GM21447 (cell line): ENCODE measurements around the gene FIP1L1.
"Not testable (repeated sequence)": the region's sequence is repeated elsewhere in the genome, so short reads cannot be mapped to it uniquely, and the experiment has no call there.

Experiments
- ATAC-seq: cut with Tn5 transposase; IDR thresholded peaks from one replicate; pipeline ENCODE4 v1.9.1; 2021; ENCODE audit not compliant: unreplicated experiment

Gene FIP1L1, protein sequence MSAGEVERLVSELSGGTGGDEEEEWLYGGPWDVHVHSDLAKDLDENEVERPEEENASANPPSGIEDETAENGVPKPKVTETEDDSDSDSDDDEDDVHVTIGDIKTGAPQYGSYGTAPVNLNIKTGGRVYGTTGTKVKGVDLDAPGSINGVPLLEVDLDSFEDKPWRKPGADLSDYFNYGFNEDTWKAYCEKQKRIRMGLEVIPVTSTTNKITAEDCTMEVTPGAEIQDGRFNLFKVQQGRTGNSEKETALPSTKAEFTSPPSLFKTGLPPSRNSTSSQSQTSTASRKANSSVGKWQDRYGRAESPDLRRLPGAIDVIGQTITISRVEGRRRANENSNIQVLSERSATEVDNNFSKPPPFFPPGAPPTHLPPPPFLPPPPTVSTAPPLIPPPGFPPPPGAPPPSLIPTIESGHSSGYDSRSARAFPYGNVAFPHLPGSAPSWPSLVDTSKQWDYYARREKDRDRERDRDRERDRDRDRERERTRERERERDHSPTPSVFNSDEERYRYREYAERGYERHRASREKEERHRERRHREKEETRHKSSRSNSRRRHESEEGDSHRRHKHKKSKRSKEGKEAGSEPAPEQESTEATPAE

DNA sequence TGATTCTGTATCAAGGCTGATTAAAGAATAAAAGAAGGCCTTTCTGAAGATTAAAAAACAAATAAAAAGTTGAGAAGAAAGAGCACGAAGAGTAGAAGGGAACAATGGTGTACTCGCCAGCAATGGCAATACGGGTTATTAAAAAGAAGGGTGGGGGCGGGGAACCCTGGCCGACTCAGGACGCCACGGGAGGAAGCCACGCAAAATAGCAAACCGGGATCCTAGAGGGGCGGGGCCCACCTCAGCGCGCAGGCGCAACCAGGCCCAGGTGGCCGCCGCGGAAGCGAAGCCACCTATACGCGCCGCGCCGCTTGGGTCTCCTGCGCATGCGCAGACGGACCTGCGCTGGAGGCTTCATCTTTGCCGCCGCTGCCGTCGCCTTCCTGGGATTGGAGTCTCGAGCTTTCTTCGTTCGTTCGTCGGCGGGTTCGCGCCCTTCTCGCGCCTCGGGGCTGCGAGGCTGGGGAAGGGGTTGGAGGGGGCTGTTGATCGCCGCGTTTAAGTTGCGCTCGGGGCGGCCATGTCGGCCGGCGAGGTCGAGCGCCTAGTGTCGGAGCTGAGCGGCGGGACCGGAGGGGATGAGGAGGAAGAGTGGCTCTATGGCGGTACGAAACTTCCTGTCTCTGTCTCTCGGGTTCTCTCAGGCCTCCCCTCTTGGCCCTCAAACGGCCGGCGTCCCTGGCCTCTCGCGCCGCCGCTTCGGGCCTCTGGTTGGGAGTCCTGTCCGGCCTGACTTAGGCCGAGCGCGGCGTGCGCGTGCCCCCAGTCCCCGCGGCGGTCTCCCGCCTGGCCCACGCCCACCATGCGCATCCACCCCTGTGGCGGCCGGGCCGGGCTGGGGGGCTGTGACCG lies at the start of gene FIP1L1:
Gene FIP1L1 (plus strand): TSS at position 323 of the 852 bp plus-strand sequence. CDS start 198 bp downstream, at position 521.
- peak; percentile 87 for ATAC-seq

DNA sequence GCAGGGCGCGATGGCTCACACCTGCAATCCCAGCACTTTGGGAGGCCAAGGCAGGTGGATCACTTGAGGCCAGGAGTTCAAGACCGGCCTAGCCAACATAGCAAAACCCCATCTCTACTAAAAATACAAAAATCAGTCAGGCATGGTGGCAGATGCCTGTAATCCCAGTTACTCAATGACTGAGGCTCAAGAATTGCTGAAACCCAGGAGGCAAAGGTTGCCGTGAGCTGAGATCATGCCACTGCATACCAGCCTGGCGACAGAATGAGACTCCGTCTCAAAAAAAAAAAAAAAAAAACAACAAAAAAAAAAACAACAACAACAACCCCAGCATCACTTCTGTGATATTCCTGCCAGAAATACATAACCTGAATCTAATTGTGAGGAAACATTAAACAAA lies 42.5 kb upstream of the FIP1L1 start:
- not testable (repeated sequence) for ATAC-seq

DNA sequence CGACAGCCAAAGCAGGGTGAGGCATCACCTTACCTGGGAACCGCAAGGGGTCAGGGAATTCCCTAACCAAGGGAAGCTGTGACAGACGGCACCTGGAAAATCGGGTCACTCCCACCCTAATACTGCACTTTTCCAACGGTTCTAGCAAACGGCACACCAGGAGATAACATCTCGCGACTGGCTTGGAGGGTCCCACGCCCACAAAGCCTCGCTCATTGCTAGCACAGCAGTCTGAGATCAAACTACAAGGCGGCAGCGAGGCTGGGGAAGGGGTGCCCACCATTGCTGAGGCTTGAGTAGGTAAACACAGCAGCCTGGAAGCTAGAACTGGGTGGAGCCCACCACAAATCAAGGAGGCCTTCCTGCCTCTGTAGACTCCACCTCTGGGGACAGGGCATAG lies 37.3 kb upstream of the FIP1L1 start:
- ATAC-seq: not testable (repeated sequence)

DNA sequence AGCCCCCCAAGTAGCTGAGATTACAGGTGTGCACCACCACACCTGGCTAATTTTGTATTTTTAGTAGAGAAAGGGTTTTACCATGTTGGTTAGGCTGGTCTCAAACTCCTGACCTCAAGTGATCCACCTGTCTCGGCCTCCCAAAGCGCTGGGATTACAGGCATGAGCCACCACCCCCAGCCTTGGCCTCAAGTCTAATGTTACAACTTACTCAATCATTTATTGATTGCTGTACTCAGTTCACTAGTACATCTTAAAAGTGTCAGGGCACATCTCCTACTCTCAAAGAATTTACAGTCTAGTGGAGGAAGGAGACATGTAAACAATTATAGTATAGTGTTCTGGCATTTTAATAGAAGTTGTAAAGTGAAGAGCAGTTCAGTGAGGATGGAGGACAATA lies 31.0 kb upstream of the FIP1L1 start:
- ATAC-seq: not testable (repeated sequence)

DNA sequence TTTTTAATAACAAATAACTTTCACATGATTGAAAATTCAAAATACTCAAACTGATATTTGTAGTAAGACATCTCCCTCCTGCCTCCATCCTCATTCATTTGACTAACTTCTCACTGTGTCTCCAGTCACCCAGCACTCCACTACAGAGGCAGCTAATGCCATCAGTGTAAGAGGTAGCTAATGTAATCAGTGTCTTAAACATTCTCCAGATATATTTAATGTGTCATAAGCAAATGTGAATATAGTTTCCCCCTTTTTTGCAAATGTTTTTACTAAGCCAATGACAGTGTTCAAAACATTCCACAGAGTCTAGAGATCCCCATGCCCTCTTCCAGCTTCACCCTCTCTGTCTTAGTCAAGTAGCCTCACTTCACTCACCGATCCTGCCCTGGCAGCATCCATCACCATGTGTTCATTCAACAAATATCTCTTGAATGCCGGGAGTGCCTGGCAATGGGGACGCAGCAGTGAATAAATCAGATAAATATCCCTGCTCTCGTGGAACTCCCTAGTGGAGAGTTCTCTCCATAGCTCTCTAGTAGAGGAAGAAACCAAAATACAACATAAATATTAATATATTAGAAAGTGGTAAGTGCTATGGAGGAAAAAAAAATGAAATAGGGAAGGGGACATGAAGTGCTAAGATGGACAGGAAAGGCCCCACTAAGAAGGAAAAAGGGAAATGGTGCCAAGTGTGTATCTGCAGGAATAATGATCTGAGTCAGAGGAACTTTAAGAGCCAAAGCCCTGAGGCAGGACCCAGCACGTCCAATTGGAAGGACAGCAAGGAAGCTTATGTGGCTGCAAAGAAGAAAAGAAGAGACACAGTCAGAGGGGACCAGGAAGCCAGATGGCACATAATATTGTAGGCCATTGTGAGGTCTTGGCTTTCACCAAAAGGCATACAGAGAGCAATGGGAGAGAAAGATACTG lies 30.3 kb upstream of the FIP1L1 start:
- no peak for ATAC-seq

DNA sequence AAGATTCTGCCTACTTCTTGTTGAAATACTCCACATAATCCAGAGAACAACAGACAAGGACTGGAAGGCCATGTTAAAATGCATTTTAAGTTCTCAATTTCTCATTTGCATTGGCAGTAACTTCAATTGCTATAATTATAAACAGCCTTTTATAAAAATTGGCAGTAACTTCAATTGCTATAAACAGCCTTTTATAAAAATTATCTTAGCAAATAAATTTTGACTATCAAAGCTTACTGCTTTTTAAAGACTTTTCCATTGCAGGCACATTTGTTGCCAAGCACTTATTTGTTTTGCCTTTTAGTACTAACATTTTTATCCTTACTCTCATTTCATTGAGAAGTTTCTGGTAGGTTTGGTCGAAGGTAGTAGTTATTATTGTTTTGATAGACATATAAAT lies 29.4 kb upstream of the FIP1L1 start:
- no peak for ATAC-seq

DNA sequence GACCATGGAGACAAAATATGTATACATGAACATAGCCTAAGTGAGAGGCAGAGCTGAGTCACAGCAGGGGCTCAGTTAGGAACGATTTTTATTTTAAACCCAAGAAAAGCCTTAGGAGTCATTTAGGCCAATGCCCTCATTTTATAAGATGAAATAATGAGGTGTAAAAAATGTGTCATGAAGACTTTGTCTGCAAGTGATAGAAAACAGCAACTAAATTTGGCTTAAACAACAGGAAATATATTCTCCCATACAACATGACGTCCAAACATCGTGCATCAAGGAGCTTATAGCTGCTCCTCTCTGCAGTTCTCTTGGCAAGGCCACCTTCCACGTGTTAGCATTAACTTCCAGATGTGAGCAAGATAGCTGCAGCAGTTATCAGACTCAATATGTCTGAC lies 28.4 kb upstream of the FIP1L1 start:
- ATAC-seq: no peak

DNA sequence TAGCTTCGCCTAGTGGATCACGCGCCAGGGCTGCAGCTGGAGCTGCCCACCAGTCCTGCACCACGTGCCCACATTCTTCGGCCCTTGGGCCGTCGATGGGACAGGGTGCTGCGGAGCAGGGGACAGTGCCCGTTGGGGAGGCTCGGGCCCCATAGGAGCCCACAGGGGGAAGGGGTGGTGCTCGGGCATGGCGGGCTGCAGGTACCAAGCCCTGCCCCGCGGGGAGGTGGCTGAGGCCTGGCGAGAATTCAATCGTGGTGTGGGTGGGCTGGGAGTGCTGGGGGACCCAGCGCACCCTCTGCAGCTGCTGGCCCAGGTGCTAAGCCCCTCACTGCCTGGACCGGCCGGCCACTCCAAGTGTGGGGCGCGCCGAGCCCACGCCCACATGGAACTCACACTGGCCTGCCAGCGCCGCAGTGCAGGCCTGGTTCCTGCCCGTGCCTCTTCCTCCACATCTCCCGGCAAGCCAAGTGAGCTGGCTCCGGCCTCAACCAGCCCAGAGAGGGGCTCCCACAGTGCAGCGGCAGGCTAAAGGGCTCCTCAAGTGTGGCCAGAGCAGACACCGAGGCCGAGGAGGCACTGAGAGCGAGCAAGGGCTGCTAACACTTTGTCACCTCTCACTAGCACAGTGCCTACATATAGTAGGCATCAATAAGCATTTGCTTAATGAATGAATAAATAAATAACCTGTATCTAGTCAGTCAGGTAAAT lies 23.3 kb upstream of the FIP1L1 start:
- ATAC-seq: no peak

DNA sequence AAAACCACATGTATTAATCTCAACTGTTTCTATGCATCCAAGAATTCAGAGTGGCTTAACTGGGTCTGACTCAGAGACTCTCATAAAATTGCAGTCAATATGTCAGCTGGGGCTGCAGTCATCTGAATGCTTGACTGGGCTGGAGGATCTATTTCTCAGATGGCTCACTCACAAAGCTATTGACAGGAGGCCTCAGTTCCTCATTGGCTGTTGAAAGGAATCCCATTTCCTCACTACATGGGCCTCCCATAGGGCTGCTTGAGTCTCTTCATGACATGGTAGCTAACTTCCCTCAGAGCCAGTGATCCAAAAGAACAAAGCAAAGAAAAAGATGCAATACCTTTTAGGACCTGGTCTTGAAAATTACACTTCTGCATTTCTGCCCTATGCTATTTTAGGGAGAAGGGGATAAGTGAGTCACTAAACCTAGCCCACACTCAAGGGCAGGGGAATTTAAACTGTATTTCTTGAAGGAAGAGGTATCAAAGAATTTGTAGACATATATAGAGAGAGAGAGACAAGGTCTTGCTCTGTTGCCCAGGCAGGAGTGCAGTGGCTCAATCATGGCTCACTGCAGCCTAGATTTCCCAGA lies 21.4 kb upstream of the FIP1L1 start:
- ATAC-seq: no peak

DNA sequence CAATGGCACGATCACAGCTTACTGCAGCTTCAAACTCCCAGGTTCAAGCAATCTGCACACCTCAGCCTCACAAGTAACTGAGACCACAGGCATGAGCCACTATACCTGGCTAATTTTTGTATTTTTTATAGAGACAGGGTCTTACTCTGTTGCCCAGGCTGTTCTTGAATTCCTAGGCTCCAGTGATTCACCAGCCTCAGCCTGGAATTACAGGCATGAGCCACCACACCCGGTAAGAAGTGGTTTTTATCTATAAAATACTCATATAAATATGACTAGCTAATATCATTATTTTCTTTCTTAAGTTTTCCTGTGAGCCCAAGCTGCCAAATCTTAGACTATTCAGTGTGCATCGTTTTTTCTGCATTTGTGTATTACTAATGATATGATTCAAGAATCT lies 16.0 kb upstream of the FIP1L1 start:
- no peak for ATAC-seq

DNA sequence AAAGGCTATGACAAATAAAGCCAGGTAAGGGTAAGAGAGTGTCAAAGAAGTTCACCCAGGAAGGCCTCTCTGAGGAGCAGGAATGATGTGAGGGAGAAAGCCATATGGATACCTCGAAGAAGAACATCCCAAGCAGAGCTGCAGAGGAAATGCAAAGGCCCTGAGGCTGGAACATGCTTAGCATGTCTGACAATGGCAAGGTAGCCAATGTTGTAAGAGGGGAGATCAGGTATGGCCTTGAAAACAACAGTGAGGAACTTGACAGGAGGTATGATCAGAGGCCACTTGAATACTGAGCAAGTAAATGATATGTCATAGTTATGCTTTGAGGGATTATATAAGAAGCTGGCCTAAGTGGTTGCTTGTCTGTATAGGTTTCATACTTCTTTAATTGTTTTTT lies 15.3 kb upstream of the FIP1L1 start:
- ATAC-seq: no peak

DNA sequence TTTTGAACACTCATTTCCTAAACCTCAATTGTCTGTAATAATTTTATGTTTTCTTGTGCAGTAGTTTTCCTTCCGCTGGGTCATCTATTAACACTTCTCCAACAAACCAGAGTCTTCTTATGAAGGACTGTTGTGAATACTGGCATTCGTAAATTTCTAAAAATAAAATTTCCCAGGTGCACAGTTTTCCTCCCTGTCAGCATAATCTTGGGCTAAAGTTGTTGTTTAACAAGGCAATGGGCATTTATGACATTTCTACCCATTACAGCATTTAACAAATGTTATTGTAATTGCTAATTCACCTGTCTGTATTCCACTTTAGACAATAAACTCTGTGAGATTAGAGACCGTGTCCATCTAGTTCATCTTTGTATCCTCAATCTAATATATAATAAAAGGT lies 12.8 kb upstream of the FIP1L1 start:
- ATAC-seq: no peak

DNA sequence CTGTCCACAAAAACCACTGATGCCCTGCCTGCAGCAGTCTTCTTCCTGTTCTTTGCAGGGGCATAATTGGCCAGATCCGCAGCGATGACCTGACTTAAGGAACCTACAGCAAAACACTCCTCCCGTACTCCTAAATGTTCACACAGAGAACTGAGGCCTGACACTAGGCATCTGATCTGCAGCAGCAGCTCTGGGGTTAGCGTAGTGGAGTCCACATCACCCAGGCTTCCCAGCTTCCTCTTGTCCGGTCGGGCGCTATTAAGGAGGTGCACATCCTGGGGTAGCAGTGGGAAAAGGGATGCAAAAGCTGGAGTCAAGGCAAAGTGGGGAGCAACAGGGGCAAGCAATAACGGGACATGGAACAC lies 12.3 kb upstream of the FIP1L1 start:
- peak; percentile 29 for ATAC-seq

DNA sequence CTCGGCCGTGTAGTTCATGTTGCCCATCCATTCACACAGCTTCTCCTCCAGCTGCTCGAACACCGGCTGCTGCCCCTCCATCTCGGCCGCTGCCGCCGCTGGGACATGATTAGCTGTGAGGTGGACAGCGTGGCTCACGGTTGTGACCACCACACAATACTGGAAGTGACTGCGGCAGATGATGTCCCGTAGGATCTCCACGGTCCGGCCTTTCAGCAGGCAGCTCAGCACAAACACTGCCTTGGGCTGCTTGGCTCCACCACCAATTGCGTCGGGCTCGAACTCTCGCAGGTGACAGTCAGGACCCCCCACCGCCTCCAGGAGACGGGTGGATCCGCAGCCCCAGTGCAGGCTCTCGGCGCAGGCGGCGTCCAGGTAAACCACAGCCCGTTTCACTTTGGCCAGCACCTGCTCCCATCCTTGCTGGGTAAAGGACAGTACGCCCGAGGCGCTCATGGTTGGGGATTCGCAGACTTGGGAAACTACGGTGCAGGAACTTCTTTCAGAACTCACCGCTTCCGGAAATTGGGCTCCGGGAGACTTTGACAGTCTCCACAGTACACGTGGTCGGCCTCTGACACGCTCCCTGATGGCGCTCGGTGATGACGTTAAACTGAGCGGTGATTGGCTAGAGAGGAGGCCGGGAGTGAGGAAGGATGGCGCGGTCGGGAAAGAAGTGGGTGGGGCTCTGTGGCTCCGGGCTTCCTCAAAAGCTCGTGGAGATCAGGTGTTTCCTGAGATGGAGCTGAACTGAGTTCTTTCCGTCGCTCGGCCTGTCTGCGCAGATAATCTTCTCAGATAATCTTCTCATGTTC lies 11.7 kb upstream of the FIP1L1 start, which contains the start of gene SCFD2:
Gene SCFD2 (minus strand): TSS at position 576 of the 815 bp plus-strand sequence.
- peak; percentile 95 for ATAC-seq

DNA sequence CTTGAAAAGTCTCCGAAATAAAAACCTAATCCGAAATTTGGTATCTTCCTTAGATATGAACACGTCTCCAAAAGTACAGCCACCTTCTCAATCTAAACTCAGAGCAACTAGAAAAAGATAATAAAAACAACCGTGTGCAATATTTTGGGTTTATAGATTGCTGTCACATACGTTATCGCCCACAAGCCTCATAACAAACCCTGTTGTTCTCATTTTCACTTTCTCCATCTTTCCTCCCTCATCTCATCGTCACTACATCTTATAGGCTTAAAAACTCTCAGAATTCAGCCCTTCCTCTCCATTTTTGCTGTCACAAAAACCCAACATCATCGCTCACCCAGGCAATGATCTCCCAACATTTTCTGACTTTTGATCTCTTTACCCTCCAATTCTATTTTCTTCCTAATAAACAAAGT lies 11.1 kb upstream of the FIP1L1 start:
- ATAC-seq: peak; percentile 9

DNA sequence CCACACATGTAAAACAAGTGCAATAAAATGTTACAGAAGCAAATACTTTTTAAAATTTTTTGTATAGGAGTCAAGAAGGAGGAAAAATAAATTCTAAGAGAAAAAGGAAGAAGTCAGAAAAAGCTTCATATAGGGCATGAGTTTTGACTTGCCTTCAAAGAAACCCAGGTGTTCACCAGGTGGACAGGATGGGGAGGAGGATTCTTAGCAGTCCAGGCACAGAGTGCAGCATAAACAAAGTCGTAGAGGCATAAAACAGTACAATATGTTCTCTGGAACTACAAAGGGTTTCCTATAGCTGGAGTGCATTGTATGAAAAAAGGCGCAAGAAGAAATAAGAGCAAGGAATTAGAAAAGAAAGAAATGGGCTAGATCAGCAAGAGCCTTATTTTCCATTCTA lies 9.7 kb upstream of the FIP1L1 start:
- no peak for ATAC-seq

DNA sequence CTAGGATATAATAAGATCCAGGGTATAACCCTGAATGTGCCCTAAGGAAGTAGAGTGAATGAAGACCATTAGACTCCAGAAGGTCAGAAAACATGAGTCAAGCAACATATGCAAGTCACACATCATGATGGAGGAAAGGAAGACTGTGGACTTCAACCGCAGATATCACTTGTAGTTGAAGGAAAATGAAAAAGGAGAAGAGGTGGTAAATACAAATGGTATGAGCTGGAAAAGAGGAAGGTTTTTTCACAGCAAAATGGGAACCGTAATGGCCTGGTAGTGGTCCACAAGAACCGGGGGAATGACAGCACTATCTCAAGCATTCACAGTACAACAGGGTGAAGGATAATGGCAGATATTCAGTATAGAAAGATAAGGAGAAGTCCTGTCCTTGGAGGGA lies 6.4 kb upstream of the FIP1L1 start:
- no peak for ATAC-seq

DNA sequence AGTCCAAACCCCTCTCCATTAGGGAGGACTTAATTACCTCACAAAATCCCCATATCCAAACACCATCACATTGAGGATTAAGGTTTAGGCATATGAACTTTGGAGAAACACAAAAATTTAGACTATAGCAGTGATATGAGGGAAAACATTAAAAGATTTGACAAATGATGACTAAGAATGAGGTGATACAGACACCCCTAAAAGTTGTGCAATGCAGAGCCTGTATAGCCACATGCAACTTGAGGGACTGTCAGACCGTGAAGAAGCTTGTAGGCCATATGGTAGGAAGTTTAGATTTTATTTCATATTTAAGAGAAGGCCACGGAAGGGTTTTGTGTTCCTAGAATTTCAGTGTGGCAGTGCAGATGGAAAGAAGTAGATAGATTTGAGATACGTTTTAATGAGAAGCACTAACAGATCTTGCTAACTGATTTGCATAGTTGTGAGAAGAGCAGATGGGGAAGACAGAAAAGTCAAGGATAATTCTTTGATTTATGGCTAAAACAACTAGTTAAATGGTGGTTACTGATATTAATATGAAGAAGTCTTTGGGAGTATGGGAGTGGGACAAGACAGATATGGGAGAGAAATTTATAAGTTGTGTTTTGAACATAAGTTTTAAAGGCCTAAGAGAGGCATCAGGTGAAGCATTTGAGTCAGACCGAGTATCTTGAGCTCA lies 5.5 kb upstream of the FIP1L1 start:
- ATAC-seq: no peak
